GM12874 (cell line): Measurements from ENCODE around the gene TBRG4.

Experiments used
- CTCF ChIP-seq: IDR thresholded peaks from 2 replicates; pipeline ENCODE4 v1.5.1; 2011; ENCODE audit warnings: low read depth, mild to moderate bottlenecking, control low read depth, low read length, moderate library complexity; ENCODE audit not compliant: insufficient read depth

TBRG4 gene

GRCh38 chr7:45112648-45113047 lies 1.2 kb upstream of the TBRG4 start:
- no peak for TF ChIP-seq CTCF

- TF ChIP-seq CTCF, result no peak
Observed at GRCh38 chr7:45108863-45109262, 2.6 kb downstream of the TBRG4 start.

DNA sequence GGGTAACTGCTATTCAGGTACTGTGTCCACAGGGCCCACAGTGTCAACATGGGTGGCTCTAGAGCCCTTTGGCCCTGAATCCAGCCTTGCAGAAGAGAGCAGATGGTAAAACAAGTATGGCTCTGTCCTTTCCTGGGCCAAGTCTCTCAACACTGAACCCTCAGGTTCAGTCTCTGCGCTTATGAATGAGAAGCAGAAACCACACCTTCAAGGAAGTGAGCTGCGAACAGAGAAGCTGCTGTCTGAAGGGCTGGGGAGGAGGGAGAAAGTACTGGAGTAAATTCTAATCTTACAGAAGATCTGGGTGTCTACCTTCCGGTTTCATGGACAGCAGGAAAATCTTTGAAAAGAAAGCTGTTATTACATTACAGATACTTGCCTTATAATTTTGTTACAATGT lies 4.1 kb downstream of the TBRG4 start:
- TF ChIP-seq CTCF, result no peak

GRCh38 chr7:45106820-45107219 lies 4.7 kb downstream of the TBRG4 start:
- no peak for TF ChIP-seq CTCF

GRCh38 chr7:45105588-45106188 lies 5.8 kb downstream of the TBRG4 start:
- TF ChIP-seq CTCF, result no peak

GRCh38 chr7:45104844-45105587 lies 6.5 kb downstream of the TBRG4 start:
- TF ChIP-seq CTCF, result no peak

DNA sequence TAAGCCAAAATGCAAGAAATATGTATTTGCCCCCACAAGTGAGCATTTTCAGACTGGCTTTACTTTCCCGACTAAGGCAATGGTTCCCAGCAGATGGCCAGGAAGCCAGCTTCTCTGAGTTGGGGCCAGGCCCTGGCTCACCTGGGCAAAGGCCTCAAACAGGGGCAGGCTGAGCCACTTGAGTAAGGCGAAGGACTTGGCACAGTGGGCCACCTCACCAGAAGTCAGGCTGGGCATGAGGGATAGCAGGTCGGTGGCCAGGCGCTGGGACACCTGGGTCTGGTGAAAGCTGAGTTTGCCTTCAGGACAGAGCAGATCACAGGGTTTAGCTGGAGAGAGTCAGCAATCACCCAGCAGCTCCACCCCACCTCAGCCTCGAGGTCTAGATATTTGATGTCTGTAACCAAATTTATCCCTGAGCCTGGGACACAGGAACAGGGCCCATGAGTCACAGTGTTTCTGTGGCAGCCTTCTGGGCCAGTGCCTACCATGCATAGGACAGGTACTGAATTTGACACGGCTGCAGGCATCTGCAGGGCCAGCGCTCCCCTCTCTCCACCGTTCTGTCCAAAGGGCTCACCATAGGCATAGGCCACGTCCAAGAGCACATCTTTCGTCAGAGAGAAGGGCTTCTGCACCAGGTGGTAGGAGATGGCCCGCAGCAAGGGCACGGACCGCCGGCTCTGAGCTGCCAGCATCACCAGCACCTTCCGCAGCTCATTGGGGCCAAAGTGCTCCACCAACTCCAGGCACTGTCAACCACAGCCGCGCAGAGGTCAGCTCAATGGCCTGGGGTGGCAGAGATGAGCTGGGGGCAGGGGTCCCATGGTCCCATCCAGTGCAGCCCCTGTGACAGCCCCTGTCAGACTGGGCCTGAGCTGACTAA lies 7.3 kb downstream of the TBRG4 start:
- TF ChIP-seq CTCF, result no peak
